ENCODE measurements around the gene ABCC9.

The ABCC9 gene

DNA sequence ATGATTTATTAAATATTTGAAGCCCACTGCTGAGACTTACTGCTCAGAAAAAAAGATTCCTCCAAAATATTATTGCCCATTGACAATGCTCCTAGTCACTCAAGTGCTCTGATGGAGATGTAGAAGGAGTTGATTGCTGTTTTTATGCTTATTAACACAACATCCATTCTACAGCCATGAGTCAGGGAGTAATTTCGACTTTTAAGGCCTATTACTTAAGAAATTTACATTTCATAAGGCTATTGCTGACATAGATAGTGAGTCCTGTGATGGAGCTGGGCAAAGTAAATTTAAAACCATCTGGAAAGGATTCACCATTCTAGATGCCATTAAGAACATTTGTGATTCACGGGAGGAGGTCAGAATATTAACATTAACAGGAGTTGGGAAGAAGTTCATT, 171.9 kb downstream of the ABCC9 start:
- no peak for DNase-seq

DNA sequence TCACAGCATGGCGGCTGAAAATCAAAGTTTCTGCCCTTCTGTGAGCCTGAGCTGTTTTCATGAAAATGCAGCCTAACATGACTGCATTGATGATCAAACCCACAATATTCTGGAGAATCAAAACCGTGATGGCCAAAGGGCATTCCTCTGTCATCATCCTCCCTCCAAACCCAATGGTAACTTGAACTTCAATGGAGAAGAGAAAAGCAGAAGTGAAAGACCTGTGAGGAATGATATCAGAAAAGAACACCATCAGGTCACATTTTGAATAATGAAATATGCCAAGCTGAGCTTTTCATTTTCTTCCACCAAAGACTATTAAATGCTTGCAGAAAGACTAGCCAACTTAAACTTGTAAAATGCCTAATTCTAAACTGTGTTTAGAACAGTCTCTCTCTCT, 174.8 kb downstream of the ABCC9 start:
- no peak for DNase-seq

DNA sequence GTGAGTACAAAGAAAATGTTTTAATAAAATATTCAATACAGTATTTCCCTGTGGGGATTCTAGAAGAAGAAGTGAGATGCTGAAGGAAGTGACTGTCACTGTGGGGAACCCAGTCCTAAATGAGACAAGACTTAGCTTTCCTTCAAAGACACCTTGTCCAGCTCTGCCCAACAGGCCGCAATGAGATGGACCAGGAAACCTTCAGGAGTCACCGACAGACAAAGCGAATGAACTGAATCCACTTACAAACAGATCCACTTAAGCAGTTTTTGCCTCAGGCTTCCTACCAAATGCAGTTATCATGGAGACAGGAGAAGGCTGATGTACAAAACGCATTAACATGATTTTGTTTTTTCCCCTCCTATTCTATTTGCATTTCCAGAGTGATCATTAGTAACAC, 176.3 kb downstream of the ABCC9 start:
- no peak for DNase-seq

DNA sequence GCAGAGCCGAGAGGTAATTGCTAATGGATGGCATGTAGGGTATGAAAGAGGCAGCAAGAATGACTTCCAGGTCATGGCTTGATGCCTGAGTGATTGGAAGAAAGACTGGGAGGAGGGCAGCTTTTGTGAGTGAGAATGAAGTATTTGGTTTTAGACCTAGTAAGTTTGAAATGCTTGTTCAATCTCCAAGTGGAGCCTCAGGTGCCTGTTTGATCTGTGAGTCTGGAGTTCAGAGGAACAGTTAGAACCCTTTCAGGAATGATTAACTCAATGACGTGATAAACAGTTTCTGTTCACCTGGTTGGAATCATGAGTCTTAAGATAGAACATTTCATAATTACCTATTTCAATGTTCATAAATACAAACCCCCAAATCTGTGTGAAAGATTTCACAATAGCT, 177.2 kb downstream of the ABCC9 start:
- DNase-seq, result no peak

DNA sequence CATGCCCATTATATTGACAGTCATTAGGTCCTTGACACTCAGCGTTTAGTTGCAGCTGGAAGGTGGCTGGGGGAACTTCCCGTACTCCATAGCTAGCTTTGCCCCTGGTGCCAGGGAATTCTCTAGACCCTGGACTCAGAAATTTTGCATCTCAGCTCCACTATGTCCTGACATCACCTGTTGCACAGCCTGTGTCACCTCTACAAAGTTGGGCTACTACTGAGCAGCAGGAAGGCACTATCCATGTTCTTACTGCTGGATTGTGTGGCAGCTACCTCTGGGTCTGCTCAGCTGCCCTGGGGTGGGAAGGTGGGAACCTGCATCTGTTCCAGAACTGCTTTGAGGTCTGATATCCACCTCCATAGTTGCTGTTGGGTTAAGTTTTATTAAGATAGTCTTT, 177.7 kb downstream of the ABCC9 start:
- DNase-seq, result no peak

DNA sequence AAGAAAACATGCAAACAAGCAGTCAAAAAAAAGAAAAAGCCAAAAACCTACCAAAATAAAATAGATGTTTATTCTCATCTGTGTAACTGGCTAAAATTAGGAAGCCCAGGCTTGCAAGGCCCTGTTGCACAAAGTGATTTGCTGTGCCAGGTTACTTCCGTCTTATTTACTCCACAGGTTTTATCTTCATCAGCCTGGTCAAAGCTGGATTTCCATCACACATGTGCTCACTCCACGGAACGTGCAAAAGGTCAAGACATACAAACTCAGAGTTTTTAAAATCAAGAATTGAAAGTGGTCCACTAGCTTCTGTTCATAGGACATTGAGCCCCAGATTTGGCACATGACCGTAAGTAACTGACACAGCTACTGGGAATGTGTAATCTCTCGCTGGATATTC, 181.5 kb downstream of the ABCC9 start:
- DNase-seq, result no peak

DNA sequence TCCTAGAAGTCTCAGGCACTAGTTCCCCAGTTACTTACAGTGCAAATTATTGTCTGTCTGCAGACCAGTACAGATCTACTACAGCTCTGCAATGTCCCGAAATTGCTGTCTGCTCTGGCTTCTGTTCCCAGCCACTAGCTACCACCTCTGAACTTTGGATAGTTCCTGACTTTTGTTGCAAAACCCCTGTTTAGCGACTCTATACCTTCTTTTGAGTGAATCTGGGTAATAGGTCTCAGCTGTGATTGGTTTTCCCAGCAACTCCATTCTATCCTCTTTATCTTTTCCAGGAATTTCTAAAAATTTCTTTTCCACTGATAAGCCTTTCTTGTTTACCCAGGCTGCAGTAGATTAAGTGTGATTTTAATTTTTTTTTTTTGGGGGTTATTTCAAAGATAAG, 183.5 kb downstream of the ABCC9 start:
- no peak for DNase-seq

DNA sequence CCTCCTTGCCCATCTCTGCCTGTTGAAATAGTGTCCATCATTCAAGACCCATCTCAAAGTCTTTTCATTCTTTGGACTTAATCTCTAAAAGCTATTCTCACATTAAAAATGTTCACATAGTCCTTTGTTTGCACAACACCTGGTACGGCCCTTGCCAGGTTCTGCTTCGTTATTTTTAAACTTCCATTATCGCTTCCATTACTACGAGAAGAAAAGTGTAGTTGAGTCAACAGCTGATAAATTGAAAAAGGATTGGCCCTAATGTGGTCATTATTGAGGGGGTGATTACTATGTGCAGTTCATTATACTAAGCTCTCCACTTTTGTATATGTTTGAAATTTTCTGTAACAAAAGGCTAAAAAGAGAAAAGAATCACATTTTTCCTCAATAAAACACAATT, 184.5 kb downstream of the ABCC9 start:
- no peak for DNase-seq

DNA sequence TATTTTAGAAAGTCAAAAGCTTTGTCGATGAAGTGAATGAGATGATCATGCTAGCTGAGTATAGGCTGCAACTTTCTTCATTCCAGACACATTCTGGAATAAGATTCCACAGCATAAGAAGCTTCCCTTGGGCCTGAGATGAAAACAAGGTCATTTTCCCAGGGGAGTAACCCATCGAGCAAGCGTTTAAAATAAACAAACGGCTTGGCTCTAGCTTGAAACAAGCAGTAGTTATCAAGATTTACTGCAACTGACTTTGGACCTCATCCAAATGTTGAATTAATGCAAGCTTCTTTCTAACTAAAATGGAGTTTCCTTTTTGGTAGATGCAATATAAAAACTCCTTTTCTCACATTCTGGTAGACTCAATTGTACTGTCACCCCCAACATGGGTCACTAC, 189.7 kb downstream of the ABCC9 start:
- DNase-seq, result no peak

Data from NCI-H774 (cell line).